Measurements from ENCODE around the gene OTOR. TPM values are rescaled to one million over a fixed set of nuclear protein-coding genes. Genes with fewer than 3 reads are reported as not detected.

OTOR gene
- polyA plus RNA-seq, 4 donors = 0.06 to 0.24 TPM; not detected in 2

DNA sequence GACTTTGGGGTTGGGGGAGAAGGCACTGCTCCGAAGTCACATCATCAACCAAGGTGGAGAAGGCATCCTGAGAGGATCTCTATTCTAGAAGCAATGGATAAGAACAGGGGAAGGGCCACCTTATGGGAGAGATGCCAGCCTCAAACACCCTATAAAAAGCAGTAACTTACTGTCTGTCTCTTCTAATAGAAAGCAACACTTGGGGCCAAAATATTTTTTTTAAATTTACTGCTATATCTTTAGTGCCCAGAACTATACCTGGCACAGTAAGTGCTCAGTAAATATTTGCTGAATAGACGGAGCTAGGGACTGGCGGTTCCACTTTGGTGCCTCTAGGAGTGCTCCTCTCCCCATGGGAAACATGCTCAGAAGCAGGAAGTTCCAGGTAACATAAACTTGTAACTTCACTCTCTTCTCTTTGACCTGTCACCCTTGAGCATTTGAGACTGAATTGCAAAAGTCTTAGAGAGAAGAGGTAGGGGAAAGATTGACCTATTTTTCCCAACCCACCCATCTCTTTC, 807 bp upstream of the OTOR start:
- DNase-seq (ENCODE audit: low read depth in 4 of 4, low spot score in 3 of 4) = no peak

DNA sequence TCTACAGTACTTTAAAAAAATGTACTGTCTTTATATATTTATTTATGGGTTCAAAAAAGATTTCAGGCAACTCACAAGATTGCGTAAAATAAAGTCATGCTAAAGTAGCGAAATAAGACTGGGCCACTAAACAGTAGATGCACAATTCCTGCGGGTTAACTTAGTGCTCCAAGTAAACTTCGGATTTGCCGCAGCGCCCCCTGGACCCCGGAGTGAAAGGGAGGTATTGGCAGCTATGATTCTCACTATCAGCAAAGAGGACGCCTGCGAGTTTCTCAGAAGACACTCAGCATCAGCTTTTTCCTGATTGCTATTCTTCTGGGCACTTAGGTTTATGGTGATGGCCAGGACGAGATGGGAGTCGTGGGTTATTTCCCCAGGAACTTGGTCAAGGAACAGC, 1.4 kb downstream of the OTOR start:
- no peak for DNase-seq (ENCODE audit: low read depth in 4 of 4, low spot score in 3 of 4)

DNA sequence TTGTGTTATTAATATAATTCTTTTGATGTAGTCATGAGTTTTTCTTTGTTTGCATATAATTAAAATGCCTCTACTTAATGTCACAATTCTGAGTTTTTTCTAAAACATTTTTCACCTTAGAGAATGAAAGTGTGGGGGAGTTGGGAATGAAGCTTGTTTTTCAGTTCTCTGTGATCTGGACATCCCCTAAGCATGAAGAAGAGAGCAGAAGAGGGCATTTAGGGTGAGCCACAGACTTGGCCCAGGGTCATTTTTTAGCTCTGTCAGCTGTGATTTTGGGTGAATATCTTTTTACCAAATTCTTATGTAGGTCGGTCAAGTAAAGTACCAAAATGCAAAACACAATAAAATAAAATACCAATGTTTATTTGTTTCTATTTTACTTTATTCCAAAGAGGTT, 3.9 kb downstream of the OTOR start:
- no peak for DNase-seq (ENCODE audit: low read depth in 4 of 4, low spot score in 3 of 4)

DNA sequence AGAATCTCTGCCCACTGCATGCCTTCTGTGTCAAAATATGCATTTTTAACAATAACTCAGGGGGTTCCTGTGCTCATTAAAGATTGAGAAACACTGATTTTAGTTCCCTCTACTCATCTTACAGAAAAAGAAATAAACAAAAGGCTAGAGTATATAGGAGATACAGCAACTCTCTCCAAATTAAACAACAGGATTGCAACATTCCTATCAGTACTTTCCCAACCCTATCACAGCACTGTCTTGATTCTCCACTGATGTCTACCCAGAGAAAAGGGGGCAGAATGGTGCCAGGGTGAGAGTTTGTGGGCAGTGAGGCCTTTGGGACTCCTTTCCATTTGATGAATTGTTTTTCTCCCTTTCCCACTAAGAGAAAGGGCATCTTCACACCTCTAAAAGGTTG, 4.7 kb downstream of the OTOR start:
- no peak for DNase-seq (ENCODE audit: low read depth in 4 of 4, low spot score in 3 of 4)

DNA sequence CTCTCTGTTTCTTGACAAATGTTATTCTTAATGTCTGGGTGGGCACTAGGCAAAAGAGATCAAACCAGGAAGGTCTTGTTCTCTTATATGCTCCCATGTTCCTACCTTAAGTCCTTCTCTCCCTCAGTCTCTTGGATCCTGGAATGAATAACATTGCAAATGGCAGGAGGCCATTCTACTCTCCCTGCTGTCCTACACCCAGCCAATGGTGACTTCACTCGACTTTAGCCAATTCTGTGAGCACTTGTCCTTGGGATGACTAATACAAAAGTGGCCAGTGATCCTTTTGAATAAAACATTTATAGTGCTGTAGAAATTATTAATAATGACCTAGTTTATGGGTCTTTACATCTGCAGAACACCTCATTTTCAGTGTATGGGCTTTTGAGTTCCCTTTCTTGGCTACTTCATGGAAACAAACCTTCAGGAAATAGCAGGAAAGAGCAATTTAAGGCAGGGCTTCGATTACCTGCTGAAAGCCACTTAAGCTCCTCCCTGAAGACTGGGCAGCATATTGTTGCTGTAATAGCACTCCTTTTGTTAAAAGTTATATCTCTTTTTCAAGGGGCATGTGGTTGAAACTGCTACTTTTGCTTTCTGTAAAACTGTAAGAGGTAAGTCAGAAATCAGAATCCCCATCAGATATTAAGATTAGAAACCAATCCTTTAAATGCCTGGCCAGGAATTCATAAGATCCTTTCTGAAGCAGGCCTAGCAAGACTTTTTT, 10.5 kb downstream of the OTOR start:
- no peak for DNase-seq (ENCODE audit: low read depth in 4 of 4, low spot score in 3 of 4)

DNA sequence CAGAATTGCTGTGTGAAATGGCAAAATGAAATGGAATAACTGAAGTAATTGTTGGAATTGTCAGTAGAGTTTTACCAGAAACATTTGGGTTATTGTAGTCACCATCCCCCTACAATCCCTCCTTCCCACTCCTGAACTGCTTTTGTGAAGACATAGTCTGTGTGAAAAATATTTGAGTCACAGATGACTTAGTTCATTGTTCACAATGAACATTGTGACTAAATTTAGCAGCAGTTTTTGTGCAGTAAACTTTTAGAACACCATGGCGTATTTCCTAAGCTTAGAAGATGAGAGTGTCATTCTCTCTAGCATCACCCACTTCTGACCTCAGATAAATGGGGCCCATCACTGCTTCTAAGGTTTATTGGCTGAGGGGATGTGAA, 11.0 kb downstream of the OTOR start:
- no peak for DNase-seq (ENCODE audit: low read depth in 4 of 4, low spot score in 3 of 4)

DNA sequence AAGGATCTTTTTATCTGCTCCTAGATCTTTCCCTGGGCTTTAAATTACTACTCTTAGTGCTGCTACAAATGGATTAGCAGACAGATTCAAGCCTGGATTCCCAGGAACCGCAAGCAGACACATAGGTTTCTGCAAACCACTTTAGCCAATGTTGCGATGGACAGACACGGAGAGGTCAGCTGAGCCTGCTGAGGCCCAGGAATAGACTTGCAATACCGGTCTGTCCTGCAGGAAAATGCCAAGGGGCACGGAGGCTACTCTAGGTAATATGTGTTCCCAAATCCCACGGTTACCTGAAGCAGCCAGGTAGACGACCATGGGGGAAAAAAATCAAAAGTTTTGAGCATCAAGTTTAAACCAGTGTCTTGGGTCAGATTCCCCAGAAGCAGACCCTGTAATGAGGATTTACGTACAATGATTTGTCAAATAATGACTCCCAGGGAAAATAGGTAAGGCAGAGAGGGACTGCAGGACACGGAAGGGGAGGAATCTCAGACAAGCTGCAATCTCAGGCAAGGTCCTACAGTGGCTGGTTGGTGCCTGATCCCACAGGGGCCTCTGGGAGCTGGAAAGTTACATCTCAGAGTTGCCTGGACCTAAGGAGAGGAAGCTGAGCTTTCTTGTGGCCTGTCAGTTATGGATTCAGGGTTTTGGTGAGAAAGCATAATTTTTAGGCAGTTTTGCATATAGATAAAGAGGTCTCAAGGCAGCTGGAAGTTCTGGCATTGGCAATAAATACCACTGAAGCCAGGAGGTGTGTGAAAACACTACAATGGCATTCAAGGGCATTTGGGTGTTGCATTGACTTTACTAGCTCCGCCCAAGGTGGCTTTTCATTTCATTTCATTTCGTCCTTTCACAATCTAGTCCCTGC, 12.5 kb downstream of the OTOR start:
- DNase-seq (ENCODE audit: low read depth in 4 of 4, low spot score in 3 of 4) = peak in 1 of 4 donors; percentile 3

DNA sequence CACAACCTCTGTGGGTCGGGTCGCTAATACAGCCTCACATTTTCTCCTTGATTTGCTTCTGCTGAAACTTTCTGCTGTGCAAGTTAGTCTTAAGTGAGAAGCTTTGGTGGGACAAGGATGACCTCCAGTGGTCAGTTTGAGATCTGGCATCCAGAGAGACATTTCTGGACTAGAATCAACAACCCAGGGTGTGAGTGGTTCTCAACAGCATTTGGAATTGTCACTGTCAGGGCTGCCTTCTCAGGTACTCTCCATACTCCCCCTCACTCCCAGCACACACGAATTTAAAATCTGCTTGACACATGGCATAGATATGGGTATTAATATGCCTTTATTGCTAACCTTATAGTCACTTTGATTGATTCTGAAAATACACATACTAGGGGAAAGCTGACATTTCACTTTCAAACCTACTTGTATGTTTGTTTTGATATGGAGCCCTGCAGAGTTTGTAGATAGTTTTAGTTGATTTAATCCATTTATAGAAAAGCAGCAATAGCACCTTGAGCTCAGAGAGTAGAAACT, 13.2 kb downstream of the OTOR start:
- DNase-seq (ENCODE audit: low read depth in 4 of 4, low spot score in 3 of 4) = peak; percentile 63 to 68 (median 68)

DNA sequence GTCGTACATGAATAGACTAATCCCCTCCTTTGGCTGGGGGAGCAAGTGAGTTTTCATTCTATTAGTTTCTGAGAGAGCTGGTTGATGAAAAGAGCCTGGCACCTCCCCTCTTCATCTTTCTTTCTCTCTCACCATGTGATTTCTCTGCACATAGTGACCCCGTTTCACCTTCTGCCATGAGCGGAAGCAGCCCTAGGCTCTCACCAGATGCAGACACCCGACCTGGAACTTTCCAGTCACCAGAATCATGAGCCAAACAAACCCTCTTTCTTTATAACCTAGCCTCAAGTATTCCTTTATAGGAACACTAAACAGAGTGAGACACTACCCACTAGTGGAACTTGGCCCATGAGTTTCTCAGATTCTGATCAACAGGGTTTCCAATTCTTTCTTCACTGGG, 16.4 kb downstream of the OTOR start:
- no peak for DNase-seq (ENCODE audit: low read depth in 4 of 4, low spot score in 3 of 4)

DNA sequence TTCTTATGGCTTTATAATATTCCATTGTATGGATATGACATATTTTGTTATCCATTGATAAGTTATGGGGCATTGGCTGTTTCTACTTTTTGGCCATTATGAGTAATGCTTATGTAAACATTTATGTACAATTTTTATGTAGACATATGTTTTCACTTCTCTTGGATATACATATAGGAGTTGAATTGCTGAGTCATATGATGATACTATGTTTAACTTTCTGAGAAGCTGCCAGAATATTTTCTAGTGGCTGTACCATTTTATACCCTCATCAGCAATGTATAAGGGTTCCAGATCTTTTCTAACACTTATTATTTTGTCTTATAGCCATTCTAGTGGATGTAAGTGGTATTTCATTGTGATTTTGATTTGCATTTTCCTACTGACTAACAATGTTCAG, 23.1 kb downstream of the OTOR start:
- no peak for DNase-seq (ENCODE audit: low read depth in 4 of 4, low spot score in 3 of 4)

DNA sequence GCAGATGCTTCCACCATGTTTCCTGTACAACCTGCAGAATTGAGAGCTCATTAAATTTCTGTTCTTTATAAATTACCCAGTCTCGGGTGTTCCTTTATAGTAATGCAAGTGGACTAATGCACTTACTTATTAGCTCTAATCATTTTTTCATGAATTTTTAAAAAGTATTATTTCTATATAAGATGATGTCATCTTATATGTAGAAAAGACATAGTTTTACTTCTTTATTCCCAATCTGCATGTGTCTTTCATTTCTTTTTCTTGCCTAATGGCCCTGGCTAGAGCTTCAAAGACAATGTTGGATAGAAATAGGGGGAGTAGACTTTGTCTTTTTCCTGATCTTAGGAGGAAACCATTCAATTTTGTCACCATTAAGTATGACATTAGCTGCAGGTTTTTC, 27.8 kb downstream of the OTOR start:
- no peak for DNase-seq (ENCODE audit: low read depth in 4 of 4, low spot score in 3 of 4)

DNA sequence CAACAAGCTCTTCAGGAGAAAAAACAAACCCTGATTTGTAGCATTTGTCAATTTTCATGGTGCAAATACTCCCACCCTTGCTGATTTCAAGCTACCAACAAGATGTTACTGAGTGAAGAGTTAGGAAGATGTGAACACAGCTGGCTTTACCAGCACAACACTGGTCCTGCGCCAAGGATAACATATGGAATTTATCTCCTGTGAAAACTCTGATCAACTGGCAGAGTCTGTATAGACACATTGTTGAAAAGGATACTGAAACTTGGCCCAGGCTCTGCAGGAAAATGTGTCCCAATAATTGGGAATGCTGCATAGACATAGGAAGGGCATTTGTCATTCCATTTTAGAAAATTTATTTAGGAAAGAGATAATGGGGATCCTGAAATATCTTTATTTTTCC, 29.0 kb downstream of the OTOR start:
- DNase-seq (ENCODE audit: low read depth in 4 of 4, low spot score in 3 of 4) = no peak

DNA sequence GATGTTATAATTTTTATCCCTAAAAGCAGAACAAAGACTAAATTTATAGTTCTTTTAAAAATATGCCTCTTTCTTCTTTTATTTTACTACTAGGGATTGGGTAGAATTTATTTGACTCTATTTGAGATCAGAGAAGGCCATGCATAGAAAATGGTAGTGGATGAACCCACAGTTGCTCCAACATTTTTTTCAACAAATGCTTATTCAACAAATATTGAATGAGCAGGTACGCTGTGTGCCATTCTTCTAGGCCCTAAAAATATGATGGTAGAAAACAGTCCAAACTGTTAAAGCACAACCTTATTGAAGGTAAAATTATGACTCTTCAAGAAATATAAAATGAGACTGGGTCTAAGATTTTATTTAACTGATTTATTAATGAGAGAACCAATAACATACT, 30.0 kb downstream of the OTOR start:
- DNase-seq (ENCODE audit: low read depth in 4 of 4, low spot score in 3 of 4) = no peak

DNA sequence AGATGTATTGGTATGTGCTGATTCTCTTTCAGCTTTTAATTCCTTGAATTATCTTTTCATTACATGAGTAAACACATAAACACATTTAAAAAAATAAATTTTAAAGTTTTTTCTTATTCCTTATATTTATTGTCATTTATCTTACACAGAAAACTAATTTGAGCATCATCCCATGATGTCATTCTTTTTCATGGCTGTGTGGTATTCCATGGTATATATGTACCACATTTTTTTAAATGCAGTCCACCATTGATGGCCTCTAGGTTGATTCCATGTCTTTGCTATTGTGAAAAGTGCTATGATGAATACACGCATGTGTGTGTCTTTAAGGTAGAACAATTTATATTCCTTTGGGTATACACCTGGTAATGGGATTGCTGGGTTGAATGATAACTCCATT, 33.3 kb downstream of the OTOR start:
- no peak for DNase-seq (ENCODE audit: low read depth in 4 of 4, low spot score in 3 of 4)

DNA sequence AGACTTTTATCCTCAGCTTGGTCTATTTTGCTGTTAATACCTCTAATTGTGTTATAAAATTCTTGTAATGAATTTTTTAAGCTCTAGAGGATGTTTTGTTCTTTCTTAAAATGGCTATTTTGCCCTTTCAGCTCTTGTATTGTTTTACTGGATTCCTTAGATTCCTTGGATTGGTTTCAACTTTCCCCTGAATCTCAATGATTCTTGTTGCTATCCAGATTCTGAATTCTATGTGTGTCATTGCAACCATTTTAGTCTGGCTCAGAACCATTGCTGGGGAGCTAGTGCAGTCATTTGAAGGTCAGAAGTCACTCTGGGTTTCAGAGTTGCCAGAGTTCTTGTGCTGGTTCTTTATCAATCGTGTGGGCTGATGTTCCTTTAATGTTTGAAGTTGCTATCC, 37.1 kb downstream of the OTOR start:
- DNase-seq (ENCODE audit: low read depth in 4 of 4, low spot score in 3 of 4) = no peak

Other genes starting within 250 kb of the OTOR start
- 10 to 100 TPM; 19.0 to 22.7 (median 21.5) TPM for gene KIF16B, start 174.9 kb upstream of the OTOR start, polyA plus RNA-seq (ENCODE audit: insufficient read length in 4 of 4)
- 100 to 1,000 TPM; 107 to 128 (median 124) TPM for gene SNRPB2, start 18.3 kb upstream of the OTOR start, polyA plus RNA-seq (ENCODE audit: insufficient read length in 4 of 4)